GM21576 (cell line): ENCODE results near the gene AP1B1.
"Not testable (repeated sequence)": the region's sequence is repeated elsewhere in the genome, so short reads cannot be mapped to it uniquely, and the experiment has no call there.

Experiments
- ATAC-seq: cut with Tn5 transposase; IDR thresholded peaks from one replicate; pipeline ENCODE4 v1.9.1; 2021; ENCODE audit warnings: mild to moderate bottlenecking, moderate library complexity; ENCODE audit not compliant: unreplicated experiment

The AP1B1 gene

DNA sequence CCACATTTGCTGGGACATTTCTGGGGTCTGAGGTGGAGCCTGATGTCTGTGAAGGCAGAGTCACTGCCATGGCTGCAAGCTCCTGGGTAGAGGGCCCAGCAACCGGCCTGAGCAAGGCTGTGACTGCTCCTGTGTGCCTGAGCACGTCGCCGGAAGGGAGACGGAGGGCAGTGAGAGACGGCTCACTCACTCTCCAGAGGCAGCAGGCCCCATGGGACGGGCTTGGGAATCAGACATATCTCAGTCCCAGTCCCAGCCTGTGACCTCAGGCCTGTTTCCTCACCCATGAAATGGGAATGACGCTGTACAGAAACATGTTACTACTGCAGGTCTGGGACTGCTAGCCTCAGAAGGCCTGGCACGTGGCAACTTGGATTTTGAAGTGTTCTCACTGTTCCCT, 36.5 kb downstream of the AP1B1 start:
- ATAC-seq = no peak

DNA sequence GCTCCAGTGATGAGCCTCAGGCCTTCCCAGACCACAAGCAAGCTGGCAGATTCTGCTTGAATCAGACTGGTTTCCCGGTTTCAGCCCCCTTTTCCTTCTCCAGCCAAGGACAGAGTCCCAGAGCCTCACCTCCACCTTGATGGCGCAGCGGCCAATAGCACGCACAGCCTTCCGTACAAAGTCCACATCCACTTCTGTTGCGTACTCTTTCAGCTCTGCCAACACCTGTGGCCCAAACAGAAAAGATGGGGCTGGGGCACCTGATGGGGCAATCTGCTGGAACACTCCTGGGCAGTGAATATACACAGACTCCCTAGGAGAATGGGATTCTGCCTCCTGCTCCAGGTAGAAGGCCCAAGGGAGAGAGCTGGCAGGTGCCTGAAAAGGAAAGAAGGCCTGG, 37.3 kb downstream of the AP1B1 start:
- no peak for ATAC-seq

DNA sequence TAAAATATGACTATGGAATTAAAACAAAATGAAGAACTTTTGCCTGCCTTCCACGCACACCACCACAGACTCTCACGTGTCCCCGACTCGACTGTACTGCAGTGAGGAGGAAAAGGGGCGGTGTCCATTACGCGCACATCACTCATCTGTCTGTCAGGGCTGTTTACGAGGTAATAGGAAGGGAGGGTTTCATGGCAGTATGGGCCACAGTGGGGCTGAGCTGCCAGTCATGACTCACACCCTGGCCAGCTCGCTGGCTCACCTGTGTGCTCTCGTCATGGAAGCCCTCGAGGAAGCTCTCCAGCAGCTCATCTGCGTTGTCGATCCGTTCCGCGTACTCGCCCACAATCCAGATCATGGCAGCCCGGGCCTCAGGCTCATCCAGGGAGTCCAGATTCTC, 39.4 kb downstream of the AP1B1 start:
- ATAC-seq = no peak

DNA sequence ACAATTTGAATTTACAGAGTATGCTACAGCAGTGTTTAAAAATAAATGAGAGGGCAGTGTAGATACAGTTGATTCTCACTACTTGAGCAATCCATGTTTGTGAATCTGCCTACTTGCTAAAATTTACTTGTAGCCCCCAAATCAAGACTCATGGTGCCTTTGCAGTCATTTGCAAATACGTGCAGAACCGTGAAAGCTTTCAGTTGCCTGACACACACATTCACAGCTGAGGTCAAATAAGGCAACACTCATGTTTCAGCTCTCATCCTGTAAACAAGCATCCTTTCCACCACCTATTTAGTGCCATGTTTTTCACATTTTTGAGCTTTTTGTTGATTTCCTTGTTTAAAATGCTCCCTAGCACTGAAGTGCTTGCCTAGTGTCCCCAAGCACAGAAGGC, 40.3 kb downstream of the AP1B1 start:
- ATAC-seq = no peak

DNA sequence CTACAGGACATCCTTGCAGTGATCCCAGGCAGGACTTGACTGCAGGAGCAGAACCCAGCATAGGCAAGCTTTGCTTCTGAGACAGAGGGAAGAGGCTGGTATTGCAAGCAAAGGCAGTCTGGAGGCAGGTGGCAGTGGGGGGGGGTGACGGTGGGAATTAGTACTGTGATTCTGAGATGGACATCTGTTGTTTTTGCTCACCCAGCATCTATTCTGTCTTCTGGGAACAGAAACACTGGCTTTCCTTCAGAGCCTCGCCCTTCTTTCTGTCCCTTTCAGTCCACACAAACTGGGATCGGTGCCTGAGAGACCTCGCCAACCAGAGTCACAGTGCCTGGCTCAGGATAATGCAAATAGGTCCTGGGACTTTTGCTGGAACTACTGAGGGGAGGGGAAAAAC, 41.7 kb downstream of the AP1B1 start:
- ATAC-seq = no peak

DNA sequence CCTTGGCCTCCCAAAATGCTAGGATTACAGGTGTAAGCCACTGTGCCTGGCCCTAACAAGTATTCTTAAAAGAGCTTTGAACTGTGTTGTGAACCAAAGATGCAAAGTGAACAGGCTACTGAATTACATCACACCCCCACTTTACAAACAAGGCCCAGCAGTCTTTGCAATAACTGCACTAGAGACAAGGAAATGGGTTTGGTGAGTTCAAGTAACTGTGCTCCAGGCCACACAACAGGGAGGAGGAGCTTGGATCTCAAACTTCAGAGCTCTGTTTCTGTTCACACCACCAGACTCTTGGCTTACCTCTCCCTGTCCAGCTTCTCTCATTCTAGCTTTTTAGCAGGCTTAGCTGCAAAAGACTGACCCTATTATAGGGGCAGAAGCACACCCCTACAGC, 42.4 kb downstream of the AP1B1 start:
- no peak for ATAC-seq

DNA sequence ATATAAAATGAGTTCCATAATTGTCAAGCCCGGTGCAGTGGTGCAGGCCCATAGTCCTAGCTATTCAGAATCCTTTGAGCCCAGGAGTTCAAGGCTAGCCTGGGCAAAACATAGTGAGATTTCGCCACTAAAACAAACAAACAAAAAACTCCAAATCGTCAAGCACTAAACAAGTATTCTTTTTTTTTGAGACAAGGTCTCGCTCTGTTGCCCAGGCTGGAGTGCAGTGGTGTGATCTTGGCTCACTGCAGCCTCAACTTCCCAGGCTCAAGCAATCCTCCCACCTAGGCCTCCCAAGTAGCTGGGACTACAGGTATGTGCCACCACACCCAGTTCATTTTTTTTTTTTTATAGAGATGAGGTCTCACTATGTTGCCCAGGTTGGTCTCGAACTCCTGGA, 43.5 kb downstream of the AP1B1 start:
- ATAC-seq = not testable (repeated sequence)

DNA sequence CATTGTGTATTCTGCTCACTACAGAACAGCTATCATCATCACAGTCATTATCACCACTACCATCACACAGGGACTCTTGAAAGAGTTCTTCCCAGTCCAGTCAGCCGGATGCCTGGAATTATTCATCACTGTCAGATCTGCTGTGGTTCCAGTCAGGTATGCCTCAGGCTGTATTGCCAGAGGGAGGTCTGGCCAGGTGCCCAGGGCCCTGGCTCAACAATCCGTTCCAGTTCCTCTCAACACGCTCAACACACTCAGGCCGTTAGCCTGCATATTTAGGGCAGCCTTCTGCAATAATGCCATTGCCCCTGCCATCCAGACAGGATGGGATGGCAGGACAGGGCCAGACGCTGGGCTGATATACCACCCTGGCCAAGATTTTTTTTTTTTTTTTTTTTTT, 44.2 kb downstream of the AP1B1 start:
- ATAC-seq = no peak

DNA sequence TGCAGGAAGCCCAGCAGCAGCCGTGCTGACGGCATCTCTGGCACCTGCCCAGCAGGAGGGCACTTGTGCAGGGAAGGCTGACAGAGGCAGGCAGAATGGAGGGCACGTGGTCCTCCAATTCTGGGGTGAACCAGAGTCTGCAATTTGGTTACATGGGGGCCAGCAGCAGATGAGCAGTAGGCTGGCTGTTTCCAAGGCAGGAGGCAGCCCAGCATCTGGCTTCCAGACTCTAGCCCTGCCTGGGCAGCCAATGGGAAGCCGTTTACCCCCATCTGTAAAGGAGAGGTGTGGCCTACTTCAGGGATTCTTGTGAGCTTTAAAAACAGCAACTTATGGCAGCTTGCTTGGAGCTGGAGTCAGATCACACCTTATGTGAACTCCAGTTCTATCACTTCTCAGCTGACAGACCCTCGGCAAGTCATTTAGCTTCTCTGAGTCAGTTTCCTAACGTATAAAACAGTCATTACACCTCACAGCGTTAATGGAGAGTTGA, 45.0 kb downstream of the AP1B1 start:
- no peak for ATAC-seq

DNA sequence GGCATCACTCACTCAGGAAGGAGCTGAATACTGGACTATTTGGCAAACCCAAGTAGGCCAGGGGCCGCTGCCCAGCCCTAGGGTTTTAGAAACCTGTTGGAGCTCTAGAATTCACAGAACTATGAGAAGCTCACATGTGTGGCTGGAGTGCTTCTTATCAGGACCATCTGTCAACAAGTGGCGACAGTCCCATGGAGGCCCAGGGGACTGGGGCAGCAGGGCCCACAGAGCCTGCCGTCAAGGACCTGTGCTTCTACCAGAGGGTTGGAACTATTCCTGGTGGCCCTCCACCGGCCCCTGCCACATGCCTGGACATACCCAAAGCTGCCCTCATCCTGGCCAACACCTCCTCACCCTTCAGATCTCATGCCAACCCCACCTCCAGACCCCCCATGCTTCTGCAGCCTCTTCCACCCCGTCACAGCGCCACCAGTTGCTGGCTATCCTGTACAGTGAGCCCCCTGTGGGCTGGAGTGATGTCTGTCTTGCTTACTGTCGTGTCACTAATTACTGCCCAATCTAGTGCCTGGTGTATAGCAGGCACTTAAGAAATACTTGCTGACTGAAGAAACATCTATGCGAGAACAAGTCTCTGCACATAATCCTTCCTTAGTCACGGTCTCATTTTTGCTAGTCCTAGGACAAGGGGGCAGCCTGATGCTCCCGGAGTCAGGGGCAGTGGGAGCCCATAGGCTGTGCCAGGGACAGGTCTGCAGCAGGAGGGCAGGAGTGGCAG, 45.6 kb downstream of the AP1B1 start:
- no peak for ATAC-seq

DNA sequence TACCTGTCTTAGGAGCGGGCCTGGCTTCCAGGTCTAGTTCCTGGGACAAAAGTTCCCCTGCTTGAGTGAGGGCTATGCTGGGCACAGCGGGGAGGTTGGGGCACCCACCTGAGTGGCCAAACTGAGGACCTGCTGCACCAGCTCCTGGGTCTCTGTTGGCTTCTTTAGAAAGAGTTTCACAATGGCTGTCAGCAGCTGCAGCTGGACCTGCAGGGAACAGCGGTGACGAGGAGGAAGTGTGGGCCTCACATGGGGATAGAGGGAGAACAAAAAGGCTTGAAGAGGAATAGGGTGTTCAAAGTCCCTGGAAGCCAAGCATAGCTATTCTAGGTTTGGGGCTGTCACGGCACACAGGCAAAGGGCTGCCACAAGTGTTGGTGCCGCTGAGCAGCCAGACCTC, 46.2 kb downstream of the AP1B1 start:
- ATAC-seq = no peak

DNA sequence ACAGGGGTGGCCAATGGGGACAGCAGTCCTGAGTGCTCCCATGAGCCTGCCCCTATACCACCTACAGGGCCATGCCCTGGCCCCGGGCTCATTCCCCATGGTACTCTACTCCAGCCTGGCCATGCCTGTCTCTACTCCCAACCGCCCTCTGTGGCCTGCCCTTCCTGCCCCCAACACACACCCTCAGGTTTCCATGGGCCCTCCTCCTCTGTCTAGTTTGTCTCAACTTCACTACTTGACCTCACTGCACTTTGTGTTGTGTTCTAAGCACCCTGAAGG, 46.6 kb downstream of the AP1B1 start:
- ATAC-seq = no peak

DNA sequence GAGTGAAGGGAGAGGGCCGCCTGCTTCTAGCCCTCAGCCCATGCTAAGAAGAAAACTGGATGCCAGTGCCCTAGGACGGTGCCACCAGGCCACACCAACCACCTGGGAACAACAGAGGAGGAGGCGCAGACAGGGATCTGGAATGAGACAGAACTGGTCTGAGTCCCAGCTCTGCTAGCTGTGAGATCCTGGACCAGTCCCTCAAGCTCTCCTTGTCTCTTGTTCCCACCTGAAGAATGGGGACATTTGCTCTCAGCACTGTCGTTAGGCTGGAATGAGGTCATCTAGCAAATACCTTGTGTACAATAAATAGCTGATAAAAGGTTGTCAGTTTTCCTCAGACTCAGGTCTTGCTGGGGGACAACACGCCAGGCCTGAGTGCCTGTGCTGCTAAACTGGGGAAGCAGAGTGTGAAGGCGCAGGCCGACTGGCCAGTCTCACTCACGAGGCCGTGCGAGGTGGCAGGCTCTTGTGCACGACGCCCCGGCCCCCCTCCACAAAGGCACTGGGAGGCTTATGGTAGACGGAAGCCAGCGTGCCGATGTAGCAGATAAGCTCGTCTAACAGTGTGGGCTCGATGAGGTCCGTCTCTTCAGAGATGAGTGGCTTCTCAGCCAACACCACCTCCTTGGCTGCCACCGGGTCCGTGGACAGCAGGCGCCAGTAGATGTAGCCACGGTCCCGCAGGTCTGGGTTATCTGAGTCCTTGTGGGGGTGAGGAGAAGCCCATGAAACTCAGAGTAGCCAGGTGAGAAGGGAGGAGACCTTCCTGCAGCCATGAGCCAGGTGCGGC, 47.1 kb downstream of the AP1B1 start:
- ATAC-seq = no peak

DNA sequence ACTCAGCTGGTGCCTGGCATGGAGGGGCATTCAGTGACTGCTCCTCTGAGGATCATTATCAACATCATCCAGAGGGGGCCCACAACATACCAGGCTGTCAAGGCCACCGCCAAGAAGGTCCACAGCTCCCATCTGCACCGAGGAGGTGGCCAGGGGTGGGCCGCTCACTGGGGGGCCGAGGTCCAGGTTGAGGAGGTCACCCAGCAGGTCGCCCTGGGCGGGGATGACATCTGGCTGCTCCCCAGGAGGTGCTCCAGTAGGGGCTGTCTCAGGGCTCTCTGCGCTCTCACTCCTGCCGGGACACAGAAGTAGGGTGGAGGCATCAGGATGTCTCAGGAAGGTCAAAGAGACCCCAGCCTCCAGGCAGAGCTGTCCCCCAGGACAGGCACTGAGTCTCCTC, 47.8 kb downstream of the AP1B1 start:
- no peak for ATAC-seq

DNA sequence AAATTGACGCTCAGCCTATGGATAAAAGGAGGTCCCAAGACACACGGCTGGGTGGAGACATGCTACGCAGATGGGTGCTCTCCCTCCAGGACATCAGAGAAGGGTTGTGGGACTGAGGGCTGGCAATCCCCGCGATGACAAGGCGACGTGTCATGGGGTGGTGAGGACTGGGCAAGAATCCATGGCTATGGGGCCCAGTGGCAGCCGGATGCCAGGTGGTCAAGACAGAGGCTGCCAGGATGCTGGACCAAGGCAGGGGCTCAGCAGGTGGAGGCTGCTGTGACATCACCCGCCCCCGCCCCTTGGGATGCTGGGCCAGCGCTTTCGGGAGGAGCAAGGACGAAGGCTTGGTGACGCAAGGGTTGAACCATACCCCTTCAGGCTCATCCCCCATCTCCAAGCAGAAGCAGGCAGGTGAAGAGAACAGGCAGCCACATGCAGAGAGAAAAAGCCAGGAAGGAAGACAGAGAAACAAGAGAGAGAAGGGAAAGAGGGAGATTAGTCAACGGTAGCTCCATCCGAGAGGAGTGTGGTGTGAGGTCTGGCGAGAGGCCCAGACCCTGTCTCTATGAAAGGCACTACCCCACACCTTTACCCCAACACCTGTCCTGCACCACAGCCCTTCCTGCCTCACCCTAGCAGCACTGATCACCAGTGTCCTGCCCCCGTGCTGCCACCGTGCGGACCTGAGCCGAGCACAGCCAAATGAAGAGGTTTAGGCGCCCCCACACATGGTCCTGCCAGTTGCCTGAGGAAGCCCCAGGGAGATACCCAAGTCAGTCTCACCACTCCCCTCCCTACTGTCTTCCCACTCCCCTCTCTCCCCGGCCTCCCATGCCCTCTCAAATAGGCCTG, 48.8 kb downstream of the AP1B1 start:
- ATAC-seq = no peak

DNA sequence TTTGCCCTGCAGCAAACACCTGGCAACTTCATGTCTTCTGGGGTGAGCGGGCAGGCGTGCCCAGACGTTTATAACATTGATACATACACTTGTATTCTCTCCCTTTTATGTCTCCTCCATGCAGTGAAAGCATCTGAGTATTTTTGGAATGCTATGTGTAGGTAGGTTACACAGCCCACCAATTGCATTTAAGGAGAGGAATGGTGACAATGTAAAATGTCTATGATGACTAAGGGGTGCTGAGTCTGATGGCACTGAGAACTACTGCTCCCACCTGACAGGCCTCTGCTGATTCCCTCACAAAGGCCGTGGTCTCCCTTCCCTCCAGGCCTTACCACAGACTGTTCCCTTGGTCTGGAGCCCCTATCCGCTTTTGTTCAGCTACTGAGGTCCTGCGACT, 50.0 kb downstream of the AP1B1 start:
- no peak for ATAC-seq

DNA sequence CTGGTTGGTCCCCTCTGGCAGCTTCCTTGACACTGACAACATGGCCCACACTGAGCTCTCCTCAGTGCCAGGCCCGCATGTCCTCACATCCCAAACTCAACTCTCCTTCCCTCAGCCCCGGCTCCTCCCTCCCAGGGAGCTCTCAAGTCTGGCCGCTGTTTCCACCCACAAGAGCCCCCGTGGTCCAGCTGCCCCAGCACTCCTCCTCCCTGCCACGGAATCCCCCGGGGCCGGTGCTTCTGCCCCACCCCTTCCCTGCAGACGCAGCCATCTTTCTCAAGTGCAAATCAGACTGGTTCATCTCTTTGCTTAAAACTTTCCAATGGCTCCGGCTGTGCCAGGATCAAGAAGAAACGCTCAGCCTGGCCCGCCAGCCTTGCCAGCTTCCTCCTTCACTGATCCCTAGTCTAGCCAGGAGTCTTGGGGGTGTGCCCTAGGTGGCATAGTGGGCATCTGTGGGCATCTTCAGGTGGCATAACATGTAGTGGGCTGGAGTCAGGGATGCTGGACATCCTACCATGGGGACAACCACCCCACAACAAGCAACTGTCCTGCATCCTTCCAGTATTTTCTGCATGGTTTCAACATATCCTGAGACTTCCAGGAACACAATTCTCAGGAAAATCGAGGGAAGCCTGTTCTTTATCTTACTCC, 50.6 kb downstream of the AP1B1 start:
- ATAC-seq = no peak

DNA sequence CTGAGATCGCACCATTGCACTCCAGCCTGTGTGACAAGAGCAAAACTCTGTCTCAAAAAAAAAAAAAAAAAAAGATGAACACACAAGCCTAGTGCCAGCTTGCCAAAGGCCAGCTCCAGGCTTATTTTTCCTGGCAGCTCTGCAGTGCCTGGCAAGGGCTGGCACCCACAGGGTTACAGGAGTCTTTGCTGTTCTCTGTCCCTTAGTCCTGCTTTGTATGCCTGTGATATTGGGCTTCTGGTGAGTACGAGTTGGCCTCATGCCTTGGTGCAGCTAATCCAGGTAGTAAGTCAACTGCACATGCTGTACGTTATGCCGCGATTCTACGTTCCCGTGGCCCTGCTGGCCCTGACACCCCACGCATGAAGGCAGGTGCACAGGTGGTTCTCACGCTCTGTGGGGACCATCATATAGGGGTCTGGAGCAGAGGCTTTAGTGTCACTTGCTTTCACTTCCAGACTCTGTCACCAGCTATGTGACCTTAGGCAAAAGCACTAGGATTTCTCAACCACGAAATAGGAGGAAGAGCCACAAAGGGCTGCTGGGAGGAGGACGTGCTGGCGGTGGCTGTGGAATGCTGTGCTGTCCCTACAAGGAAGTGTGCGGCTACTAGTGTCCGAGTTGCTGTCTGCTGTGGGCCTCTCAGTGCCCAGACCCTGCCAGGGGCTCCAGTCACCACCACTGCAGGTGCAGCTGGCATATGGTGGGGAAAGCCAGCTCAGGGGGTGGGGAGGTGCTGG, 51.4 kb downstream of the AP1B1 start:
- no peak for ATAC-seq

DNA sequence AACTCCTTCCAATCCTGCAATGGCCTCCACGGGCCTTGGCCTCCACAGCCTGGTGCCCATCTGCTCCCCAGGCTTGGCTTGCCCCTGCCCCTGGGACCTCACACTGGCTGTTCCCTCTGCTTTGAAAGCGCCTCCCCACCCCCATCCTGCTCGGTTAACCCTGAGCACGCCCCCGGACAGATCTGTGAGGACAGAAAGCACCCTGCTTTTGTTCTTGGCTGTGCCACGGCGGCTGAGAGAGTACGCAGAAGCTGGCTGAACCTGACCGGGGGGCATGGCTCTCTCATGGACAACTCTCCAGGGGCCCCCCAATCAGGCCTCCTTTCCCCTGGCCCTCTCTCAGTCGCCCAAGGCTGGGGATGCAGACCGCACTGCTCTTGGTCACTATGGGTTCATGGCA, 52.7 kb downstream of the AP1B1 start:
- no peak for ATAC-seq

DNA sequence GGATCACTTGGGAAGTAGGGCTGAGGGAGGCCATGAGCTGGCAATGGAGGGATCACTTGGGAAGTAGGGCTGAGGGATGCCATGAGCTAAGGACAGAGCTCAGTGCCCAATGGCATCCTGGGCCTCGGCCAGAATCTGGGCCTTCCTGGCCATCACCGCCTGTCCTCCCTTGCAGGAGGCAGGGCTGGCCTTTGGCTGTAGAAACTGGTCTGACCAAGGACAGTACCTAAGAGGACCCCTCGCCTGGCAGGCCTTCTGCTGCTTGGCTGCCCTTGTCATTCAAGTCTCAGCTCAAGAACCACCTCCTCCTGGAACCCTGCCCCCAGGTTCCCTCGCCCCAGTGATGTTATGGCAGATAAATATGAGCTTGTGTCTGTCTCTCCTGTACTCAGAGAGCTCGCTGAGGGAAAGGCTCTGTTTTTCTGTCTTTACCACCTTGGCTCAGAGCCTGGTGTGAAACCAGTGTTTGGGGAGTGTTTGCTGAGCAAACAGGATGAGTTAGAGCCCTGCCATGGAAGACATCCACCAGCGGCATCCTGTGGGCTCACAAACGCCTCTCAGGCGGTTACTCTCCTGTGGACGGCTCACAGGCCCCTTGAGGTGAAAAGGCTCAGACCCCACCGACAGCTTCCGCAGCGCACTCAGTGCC, 53.5 kb downstream of the AP1B1 start:
- ATAC-seq = no peak
